ENCODE measurements around the gene HES1. TPM values are rescaled to one million over a fixed set of nuclear protein-coding genes. Genes with fewer than 3 reads are reported as not detected.
A peak's percentile ranks its signal among the peaks of the same experiment; 100 is the strongest.

HES1 gene
- total RNA-seq (10 to 100 TPM; 15.7 to 51.6 (median 36.3) TPM), polyA plus RNA-seq (10 to 100 TPM; 22.3 to 68.5 TPM)

- WGBS, 2 donors = 0% methylated on average over 29 of the region's 29 CpGs
- H3K4me1 ChIP-seq = peaks cover 8 to 29% (median 26%) of the 10 kb centered on the region in 3 donors
- H3K36me3 ChIP-seq = no peaks in the 10 kb centered on the region
- TF ChIP-seq CTCF (IDR thresholded peaks at IDR 0.05) = no peak
- DNase-seq (peak; percentile 92 to 97 (median 96)), FAIRE-seq (peak; percentile 95), ATAC-seq (peak; percentile 54 to 71 (median 70))
- no peaks in the 10 kb centered on the region for H3K9me3 ChIP-seq
- peak within 1 kb of the TSS; percentile 47 to 84 (median 65) for H3K4me3 ChIP-seq
- intact Hi-C loops (cut with DNase I) = loop anchor here in 2 of 3 donors (5.0 to 10.0 kb wide), 5 partner anchors 61 to 354 kb away; no protein-coding TSS in a partner anchor
- no peaks in the 10 kb centered on the region for H3K27me3 ChIP-seq
- H3K27ac ChIP-seq = peak within 1 kb of the TSS; percentile 95 to 98 (median 96)
Observed at GRCh38 chr3:194135806-194136518, at the start of gene HES1. Gene HES1 (plus strand): TSS chr3:194136148. CDS start chr3:194136381, 233 bp downstream.

- no peaks in the 10 kb centered on the region for H3K9me3 ChIP-seq
- ATAC-seq (no peak), FAIRE-seq (no peak), DNase-seq (no peak)
- no peak overlapping the region for H3K27ac ChIP-seq
- H3K27me3 ChIP-seq = no peaks in the 10 kb centered on the region
- intact Hi-C loops (cut with DNase I) = no loop called here
- H3K36me3 ChIP-seq = no peaks in the 10 kb centered on the region
- 86 to 97% methylated on average over 12 of the region's 12 CpGs for WGBS, 2 donors
- no peaks in the 10 kb centered on the region for H3K4me1 ChIP-seq
- no peak for TF ChIP-seq CTCF (IDR thresholded peaks at IDR 0.05)
- no peak overlapping the region for H3K4me3 ChIP-seq
Observed at GRCh38 chr3:194086388-194087075, 49.4 kb upstream of the HES1 start.

- no peaks in the 10 kb centered on the region for H3K27me3 ChIP-seq
- ATAC-seq (no peak), FAIRE-seq (no peak), DNase-seq (no peak)
- H3K27ac ChIP-seq = no peak overlapping the region
- H3K4me1 ChIP-seq = no peaks in the 10 kb centered on the region
- 79 to 80% methylated on average over 5 of the region's 5 CpGs for whole genome bisulfite sequencing, 2 donors
- no peak overlapping the region for H3K4me3 ChIP-seq
- no peak for TF ChIP-seq CTCF (IDR thresholded peaks at IDR 0.05)
- H3K36me3 ChIP-seq = no peaks in the 10 kb centered on the region
- H3K9me3 ChIP-seq = no peaks in the 10 kb centered on the region
- intact Hi-C loops (cut with DNase I) = no loop called here
Observed at GRCh38 chr3:194087280-194087679, 48.7 kb upstream of the HES1 start.

GRCh38 chr3:194087995-194088855 is 47.7 kb upstream of the HES1 start:
- no peak for FAIRE-seq

More at GRCh38 chr3:194087995-194088855, 47.7 kb upstream of the HES1 start:
- intact Hi-C loops (cut with DNase I) = no loop called here
- Histone ChIP-seq H3K36me3 (no peaks in the 10 kb centered on the region), H3K4me3 (no peak overlapping the region), H3K27me3 (no peaks in the 10 kb centered on the region), H3K27ac (no peak overlapping the region), H3K9me3 (no peaks in the 10 kb centered on the region), H3K4me1 (no peaks in the 10 kb centered on the region)
- peak in 1 of 4 donors; percentile 32 for ATAC-seq
- TF ChIP-seq CTCF (IDR thresholded peaks at IDR 0.05) = no peak
- WGBS, 2 donors = 80 to 83% methylated on average over 11 of the region's 11 CpGs
- no peak for DNase-seq

All from pancreas (tissue), 10 donors.